Effector memory CD4-positive, alpha-beta T cell (primary cell): ENCODE measurements around the gene PSMD13.

Experiments used
- DNase-seq, 3 donors: peaks; one replicate each; pipeline ENCODE4 v3.0.0-alpha.2; 2020
- H3K27ac ChIP-seq: 2 replicates; pipeline ENCODE4 v1.7.0; 2013; ENCODE audit warnings: mild to moderate bottlenecking, low read length, moderate library complexity; ENCODE audit not compliant: insufficient read depth, poor library complexity, severe bottlenecking
- H3K27me3 ChIP-seq: replicated peaks from 2 replicates; pipeline ENCODE4 v1.7.0; 2013; ENCODE audit warnings: mild to moderate bottlenecking, low read length; ENCODE audit not compliant: insufficient read depth, control insufficient read depth, poor library complexity, severe bottlenecking
- H3K36me3 ChIP-seq: 2 replicates; pipeline ENCODE4 v1.7.0; 2013; ENCODE audit warnings: mild to moderate bottlenecking, low read length, moderate library complexity; ENCODE audit not compliant: control insufficient read depth, insufficient read depth
- H3K4me1 ChIP-seq: 2 replicates; pipeline ENCODE4 v1.7.0; 2013; ENCODE audit warnings: low read length, mild to moderate bottlenecking; ENCODE audit not compliant: control insufficient read depth, insufficient read depth, poor library complexity, severe bottlenecking
- H3K4me3 ChIP-seq: 2 replicates; pipeline ENCODE4 v1.7.0; 2013; ENCODE audit warnings: low read length, low read depth, mild to moderate bottlenecking; ENCODE audit not compliant: insufficient read depth, poor library complexity, severe bottlenecking
- H3K9me3 ChIP-seq: 2 replicates; pipeline ENCODE4 v1.7.0; 2013; ENCODE audit warnings: mild to moderate bottlenecking, low read length, moderate library complexity; ENCODE audit not compliant: control insufficient read depth

The PSMD13 gene

GRCh38 chr11:288478-289397 is 52.0 kb downstream of the PSMD13 start, which contains the start of gene PGGHG:
TSS of gene PGGHG (plus strand) at chr11:289126. CDS start at chr11:289817, 691 bp downstream.
- peak within 1 kb of the TSS; percentile 90 for H3K4me3 ChIP-seq
- no peaks in the 10 kb centered on the region for H3K27me3 ChIP-seq
- peaks cover 8% of the 10 kb centered on the region for H3K4me1 ChIP-seq
- H3K9me3 ChIP-seq, result no peaks in the 10 kb centered on the region
- H3K27ac ChIP-seq, result peak within 1 kb of the TSS; percentile 96
- DNase-seq, result peak; percentile 37 to 61 (median 48)
- peaks cover 22% of the 10 kb centered on the region for H3K36me3 ChIP-seq

- peaks cover 28% of the 10 kb centered on the region for H3K36me3 ChIP-seq
- H3K4me1 ChIP-seq, result peaks cover 8% of the 10 kb centered on the region
- H3K4me3 ChIP-seq, result no peak overlapping the region
- DNase-seq, result no peak
- no peaks in the 10 kb centered on the region for H3K27me3 ChIP-seq
- peak overlapping the region; percentile 96 for H3K27ac ChIP-seq
- H3K9me3 ChIP-seq, result no peaks in the 10 kb centered on the region
Measured at GRCh38 chr11:289398-289711, 52.6 kb downstream of the PSMD13 start.

GRCh38 chr11:289712-290620 is 53.2 kb downstream of the PSMD13 start:
- Histone ChIP-seq H3K27me3 (no peaks in the 10 kb centered on the region), H3K27ac (peak overlapping the region; percentile 96), H3K9me3 (no peaks in the 10 kb centered on the region), H3K4me1 (peaks cover 8% of the 10 kb centered on the region), H3K36me3 (peaks cover 28% of the 10 kb centered on the region), H3K4me3 (no peak overlapping the region)
- no peak for DNase-seq

GRCh38 chr11:290621-291231 is 54.0 kb downstream of the PSMD13 start:
- DNase-seq, result no peak
- Histone ChIP-seq H3K4me3 (no peak overlapping the region), H3K27ac (peak overlapping the region; percentile 28), H3K36me3 (peaks cover 28% of the 10 kb centered on the region), H3K9me3 (no peaks in the 10 kb centered on the region), H3K27me3 (no peaks in the 10 kb centered on the region), H3K4me1 (peaks cover 8% of the 10 kb centered on the region)

GRCh38 chr11:291281-292210 is 54.8 kb downstream of the PSMD13 start:
- no peak for DNase-seq
- Histone ChIP-seq H3K4me1 (peaks cover 2% of the 10 kb centered on the region), H3K27ac (peak overlapping the region; percentile 20), H3K27me3 (no peaks in the 10 kb centered on the region), H3K4me3 (no peak overlapping the region), H3K9me3 (no peaks in the 10 kb centered on the region), H3K36me3 (peaks cover 28% of the 10 kb centered on the region)

GRCh38 chr11:292211-293121 is 55.7 kb downstream of the PSMD13 start:
- H3K4me1 ChIP-seq, result peaks cover 7% of the 10 kb centered on the region
- H3K27ac ChIP-seq, result no peak overlapping the region
- H3K36me3 ChIP-seq, result peaks cover 28% of the 10 kb centered on the region
- no peaks in the 10 kb centered on the region for H3K27me3 ChIP-seq
- no peak overlapping the region for H3K4me3 ChIP-seq
- no peaks in the 10 kb centered on the region for H3K9me3 ChIP-seq
- DNase-seq, result no peak

- no peak overlapping the region for H3K27ac ChIP-seq
- no peaks in the 10 kb centered on the region for H3K27me3 ChIP-seq
- no peaks in the 10 kb centered on the region for H3K9me3 ChIP-seq
- peaks cover 16% of the 10 kb centered on the region for H3K4me1 ChIP-seq
- H3K36me3 ChIP-seq, result peaks cover 28% of the 10 kb centered on the region
- no peak for DNase-seq
- H3K4me3 ChIP-seq, result no peak overlapping the region
Measured at GRCh38 chr11:293271-293851, 56.6 kb downstream of the PSMD13 start.

GRCh38 chr11:293852-294661 is 57.3 kb downstream of the PSMD13 start:
- peaks cover 17% of the 10 kb centered on the region for H3K4me1 ChIP-seq
- H3K27me3 ChIP-seq, result no peaks in the 10 kb centered on the region
- H3K36me3 ChIP-seq, result peaks cover 28% of the 10 kb centered on the region
- DNase-seq, result no peak
- H3K4me3 ChIP-seq, result no peak overlapping the region
- H3K27ac ChIP-seq, result no peak overlapping the region
- no peaks in the 10 kb centered on the region for H3K9me3 ChIP-seq
